22Rv1 (cell line): ENCODE results near the gene OCA2.

Experiments used
- CTCF ChIP-seq: fragments of 450-650 bp; IDR thresholded peaks from 2 replicates; pipeline ENCODE4 v1.5.1; 2017; ENCODE audit warnings: mild to moderate bottlenecking
- ZFX ChIP-seq: fragments of 450-650 bp; IDR thresholded peaks from 2 replicates; pipeline ENCODE4 v1.6.1; 2017; ENCODE audit warnings: antibody characterized with exemption, borderline replicate concordance

GRCh38 chr15:27816790-27817189, 282.3 kb downstream of the OCA2 start:
- no peak for TF ChIP-seq CTCF
- TF ChIP-seq ZFX = no peak
